ENCODE results near the gene PPP6R3. TPM values are rescaled to one million over a fixed set of nuclear protein-coding genes. Genes with fewer than 3 reads are reported as not detected.

Gene PPP6R3
- total and polyA plus RNA-seq, 2 of the 13 experiments (the other 11 are each of a cell fraction or from before 2014, with no cell fraction given) = 41.2 to 83.4 TPM

GRCh38 chr11:68601147-68601546 is 140.6 kb downstream of the PPP6R3 start (continued):
- TF ChIP-seq ZNF646 (CRISPR knock-in tag; IDR thresholded peaks at IDR 0.05) (no peak), ZNF614 (CRISPR knock-in tag; IDR thresholded peaks at IDR 0.05; ENCODE audit: borderline replicate concordance) (no peak), CREB3 (CRISPR knock-in tag; IDR thresholded peaks at IDR 0.05) (no peak), GMEB1 (CRISPR knock-in tag; IDR thresholded peaks at IDR 0.05; ENCODE audit: borderline replicate concordance) (no peak), SMAD9 (CRISPR knock-in tag; IDR thresholded peaks at IDR 0.05) (no peak), GTF2F1 (IDR thresholded peaks at IDR 0.05; ENCODE audit: low read length) (no peak), ATF1 (CRISPR knock-in tag; IDR thresholded peaks at IDR 0.05) (no peak), ZNF33A (CRISPR knock-in tag; IDR thresholded peaks at IDR 0.05; ENCODE audit: borderline replicate concordance) (no peak), ZNF343 (CRISPR knock-in tag; IDR thresholded peaks at IDR 0.05) (no peak)
